SKM-1 (cell line): ENCODE data around the gene AIG1.
"Not testable (repeated sequence)": the region's sequence is repeated elsewhere in the genome, so short reads cannot be mapped to it uniquely, and the experiment has no call there.

ENCODE experiments used
- DNase-seq: peaks from one replicate; lab custom pipeline; 2025; ENCODE audit not compliant: unreplicated experiment; lab: John Stamatoyannopoulos, UW

AIG1 gene

GRCh38 chr6:143060806-143061596 is at the start of gene AIG1:
Gene AIG1, plus strand, starts transcription at chr6:143060889. Its CDS starts 37 bp downstream, at chr6:143060926.
- peak; percentile 43 for DNase-seq

- no peak for DNase-seq
These were observed 45.9 kb upstream of the AIG1 start for GRCh38 chr6:143014764-143015163.

GRCh38 chr6:143015300-143015706 is 45.4 kb upstream of the AIG1 start:
- no peak for DNase-seq

- no peak for DNase-seq
These were observed 41.7 kb upstream of the AIG1 start for GRCh38 chr6:143018955-143019354.

GRCh38 chr6:143020862-143021261 is 39.8 kb upstream of the AIG1 start:
- not testable (repeated sequence) for DNase-seq

- no peak for DNase-seq
These were observed 39.1 kb upstream of the AIG1 start for GRCh38 chr6:143021543-143021942.

GRCh38 chr6:143022587-143022986 is 38.1 kb upstream of the AIG1 start:
- DNase-seq: no peak

GRCh38 chr6:143023695-143024094 is 37.0 kb upstream of the AIG1 start:
- no peak for DNase-seq

GRCh38 chr6:143024977-143025376 is 35.7 kb upstream of the AIG1 start:
- no peak for DNase-seq

- DNase-seq: no peak
These were observed 33.8 kb upstream of the AIG1 start for GRCh38 chr6:143026696-143027449.

- DNase-seq: no peak
These were observed 25.9 kb upstream of the AIG1 start for GRCh38 chr6:143034689-143035334.

GRCh38 chr6:143037470-143037869 is 23.2 kb upstream of the AIG1 start:
- DNase-seq: no peak

GRCh38 chr6:143038833-143039232 is 21.9 kb upstream of the AIG1 start:
- DNase-seq: no peak

- DNase-seq: no peak
These were observed 21.1 kb upstream of the AIG1 start for GRCh38 chr6:143039548-143039947.

GRCh38 chr6:143040018-143040417 is 20.7 kb upstream of the AIG1 start:
- DNase-seq: no peak

- not testable (repeated sequence) for DNase-seq
These were observed 16.3 kb upstream of the AIG1 start for GRCh38 chr6:143044345-143044744.

GRCh38 chr6:143049611-143050010 is 11.1 kb upstream of the AIG1 start:
- DNase-seq: no peak

- DNase-seq: no peak
These were observed 10.2 kb upstream of the AIG1 start for GRCh38 chr6:143050509-143050908.

GRCh38 chr6:143052282-143052681 is 8.4 kb upstream of the AIG1 start:
- no peak for DNase-seq

GRCh38 chr6:143053856-143054255 is 6.8 kb upstream of the AIG1 start:
- DNase-seq: no peak

- DNase-seq: no peak
These were observed 6.4 kb upstream of the AIG1 start for GRCh38 chr6:143054329-143054728.

GRCh38 chr6:143055213-143055612 is 5.5 kb upstream of the AIG1 start:
- no peak for DNase-seq
